GM19193 (cell line): ENCODE results near the gene FMO5.

Experiments used
- POLR2A ChIP-seq: IDR thresholded peaks from 4 replicates; pipeline ENCODE4 v1.6.1; 2011; ENCODE audit not compliant: insufficient read depth, insufficient read length; ENCODE audit errors: extremely low read depth

The FMO5 gene

DNA sequence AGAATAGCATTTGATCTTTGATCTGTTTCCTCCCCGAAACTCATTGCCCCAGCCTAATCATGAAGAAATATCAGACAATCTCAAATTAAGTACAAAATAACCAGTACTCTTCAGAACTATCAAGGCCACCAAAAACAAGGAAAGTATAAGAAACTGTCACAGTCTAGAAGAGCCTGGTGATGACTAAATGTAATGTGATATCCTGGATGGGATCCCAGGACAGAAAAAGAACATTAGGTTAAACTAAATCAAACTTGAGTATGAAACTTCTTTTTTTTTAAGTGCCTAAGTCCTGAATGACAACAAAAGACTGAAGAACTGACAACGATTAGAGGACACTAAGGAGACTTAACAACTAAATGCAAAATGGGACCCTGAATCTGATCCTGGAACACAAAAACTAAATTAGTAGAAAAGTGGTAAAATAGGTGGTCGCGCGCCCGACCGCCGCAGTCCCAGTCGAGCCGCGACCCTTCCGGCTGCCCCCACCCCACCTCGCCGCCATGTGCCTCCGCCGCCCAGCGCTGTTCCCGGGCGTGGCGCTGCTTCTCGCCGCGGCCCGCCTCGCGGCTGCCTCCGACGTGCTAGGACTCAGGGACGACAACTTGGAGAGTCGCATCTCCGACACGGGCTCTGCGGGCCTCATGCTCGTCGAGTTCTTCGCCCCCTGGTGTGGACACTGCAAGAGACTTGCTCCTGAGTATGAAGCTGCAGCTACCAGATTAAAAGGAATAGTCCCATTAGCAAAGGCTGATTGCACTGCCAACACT is 47.3 kb downstream of the FMO5 start:
- no peak for TF ChIP-seq POLR2A

DNA sequence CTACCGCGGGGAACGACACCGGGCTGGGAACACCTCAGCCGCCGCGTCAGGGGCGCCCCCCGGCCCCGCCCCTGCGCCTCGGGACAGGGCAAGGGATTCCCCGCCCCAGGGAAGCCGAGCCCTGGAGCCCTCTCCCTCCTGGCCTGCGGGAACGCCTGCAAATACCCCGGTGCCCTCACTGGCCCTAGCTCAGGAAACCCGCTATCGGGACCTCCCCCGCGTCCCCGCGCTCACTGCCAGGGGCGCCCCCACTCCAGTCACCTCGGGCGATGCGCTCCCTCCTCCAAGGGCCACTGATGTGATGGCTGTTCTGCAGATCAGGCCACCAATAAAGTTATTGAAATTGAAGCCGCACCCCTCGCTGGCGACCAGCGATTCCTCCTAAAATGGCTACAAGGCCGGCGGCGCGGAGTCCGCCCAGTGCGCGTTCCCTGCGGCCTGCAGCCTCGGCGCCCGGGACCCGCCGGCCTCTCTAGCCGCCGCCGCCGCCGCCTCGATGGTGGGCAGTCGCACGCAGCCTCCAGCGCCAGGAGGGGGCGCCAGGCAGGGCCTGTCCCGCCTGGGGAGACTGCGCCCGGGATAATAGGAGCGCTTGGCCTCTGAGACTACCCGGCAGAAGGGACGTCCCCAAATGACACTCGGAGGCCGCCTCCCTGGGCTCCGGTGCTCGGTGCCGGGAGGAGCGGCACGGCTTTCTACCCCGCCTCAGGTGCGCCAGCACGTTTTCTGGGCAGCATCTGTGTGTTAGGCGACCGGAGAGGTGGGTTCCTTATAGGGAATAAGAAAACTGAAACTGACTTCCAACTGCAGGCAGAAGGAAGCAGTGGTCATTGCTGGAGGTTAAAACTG is 52.7 kb downstream of the FMO5 start, which contains the start of gene PRKAB2:
TSS of gene PRKAB2 (minus strand) at position 303 of the 849 bp plus-strand sequence. CDS start 326 bp downstream, outside the sequence.
- TF ChIP-seq POLR2A = peak; percentile 72

DNA sequence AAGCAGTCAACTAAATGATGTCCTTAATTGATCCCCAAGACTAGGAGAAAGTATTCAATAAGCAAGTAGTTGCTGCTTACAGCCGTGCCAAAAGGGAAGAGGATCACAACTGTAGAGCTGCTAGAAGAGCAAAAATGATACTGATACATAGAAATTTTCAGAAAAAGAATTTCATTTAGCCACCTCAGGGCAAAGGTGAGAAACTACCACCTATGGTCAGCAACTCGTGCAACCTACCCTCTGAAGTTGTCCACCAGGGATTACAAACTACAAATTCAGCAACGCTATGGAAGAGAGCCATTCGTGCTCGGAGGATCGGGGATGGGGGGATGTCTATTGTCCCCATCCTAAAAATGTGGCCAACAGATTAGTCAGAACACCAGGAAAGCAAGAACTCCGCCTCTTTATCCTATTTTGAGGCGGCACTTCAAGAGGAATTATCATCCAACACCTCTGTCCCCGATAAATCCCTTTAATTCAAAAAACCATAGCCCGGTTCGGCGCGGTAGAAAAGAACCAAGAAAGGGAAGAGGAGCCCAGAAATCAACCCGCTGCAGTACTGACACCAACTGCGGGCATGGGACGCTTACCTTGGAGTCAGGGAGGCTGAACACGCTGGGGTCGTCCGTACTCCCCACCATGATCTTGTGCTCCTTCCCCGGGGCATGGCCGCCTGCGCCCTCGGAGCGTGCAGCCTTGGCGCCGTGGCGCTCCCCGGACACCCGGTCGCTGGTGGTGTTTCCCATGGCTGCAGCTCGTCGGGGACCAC is 53.6 kb downstream of the FMO5 start:
- no peak for TF ChIP-seq POLR2A

DNA sequence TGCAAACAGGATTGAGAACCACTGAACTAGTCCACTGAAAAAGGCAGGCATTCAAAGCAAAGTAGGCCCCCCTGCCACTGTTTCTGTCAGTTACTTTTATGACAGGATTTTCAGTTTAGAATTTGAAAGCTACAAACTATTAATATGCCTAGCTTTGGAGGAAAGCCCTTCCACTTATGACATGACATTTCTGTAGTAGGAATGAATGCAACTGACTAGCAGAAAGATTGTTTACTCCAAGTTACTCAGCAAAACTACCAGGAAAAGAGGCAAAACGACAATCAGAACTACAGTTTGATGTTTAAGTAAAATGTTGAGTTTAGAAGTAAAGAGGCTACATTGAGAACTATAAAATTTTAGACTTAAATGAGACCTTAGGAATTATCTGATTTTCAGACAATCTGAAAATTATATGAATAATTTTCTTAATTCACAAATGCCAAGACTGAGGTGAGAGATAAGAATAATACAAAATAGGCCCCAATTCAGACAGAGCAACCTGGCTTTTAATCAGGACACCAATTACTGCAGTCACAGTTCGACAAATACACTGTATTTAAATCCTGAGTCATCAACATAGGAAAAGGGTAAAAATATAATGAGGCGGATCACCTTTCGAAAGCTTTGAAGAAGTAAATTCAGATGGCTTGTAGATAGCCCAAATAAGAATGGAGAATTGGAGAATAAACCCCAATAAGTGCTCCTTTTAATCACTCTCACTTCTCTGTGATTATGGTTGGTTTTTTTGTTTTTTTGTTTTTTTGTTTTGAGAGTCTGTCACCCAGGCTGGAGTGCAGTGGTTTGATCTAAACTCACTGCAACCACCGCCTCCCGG is 55.1 kb downstream of the FMO5 start:
- no peak for TF ChIP-seq POLR2A

DNA sequence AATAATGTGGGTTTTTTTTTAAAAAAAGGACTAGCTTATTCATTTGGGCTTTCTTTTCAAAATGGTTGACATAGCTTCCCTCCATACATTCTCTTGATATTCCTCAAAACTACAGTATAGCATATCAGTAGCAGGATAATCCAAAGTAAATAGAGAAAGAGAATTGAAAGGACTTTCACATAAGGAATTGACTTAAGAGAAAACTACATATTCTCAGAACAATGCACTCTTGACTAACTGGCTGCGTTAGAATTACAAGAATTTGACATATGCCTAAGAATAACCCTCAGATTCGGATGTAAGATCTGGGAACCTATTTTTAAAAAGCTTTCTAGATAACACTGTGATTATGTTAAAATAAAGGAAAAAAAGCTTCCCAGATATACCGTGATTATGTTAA is 56.0 kb downstream of the FMO5 start:
- TF ChIP-seq POLR2A = no peak

DNA sequence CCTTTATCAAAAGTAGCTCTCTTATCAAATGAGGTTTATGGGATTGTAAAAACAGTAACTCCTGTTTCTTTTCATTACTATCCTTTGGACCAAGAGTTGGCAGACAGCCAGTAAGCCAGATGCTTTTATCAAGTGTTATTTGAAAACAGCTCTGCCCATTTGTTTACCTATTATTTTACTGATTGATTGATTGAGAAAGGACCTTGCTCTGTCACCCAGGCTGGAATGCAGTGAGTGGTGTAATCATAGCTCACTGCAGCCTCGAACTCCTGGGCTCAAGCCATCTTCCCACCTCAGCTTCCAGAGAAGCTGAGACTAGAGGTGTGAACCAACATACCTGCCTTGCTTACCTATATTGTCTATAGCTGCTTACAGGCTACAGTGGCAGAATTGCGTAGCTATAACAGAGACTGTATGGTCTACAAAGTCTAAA is 56.5 kb downstream of the FMO5 start:
- no peak for TF ChIP-seq POLR2A

DNA sequence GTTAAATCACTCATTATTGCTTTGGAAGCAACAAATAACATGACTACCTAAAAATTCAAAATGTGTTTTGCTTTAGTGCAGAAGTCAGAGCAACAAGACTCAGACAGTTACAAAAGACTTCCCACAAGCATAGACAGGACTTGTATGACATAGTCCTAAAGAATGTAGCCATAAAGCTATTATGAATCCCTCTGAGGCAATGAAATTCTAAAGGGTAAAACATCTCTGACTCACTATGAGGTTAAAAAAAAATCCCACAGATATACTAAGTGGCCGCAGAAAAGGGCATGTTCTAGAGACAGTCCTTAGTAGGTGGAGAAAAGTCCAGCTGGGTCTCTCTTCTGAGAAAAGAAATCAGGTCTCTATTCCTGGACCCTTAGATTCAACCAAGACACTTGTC is 57.8 kb downstream of the FMO5 start:
- TF ChIP-seq POLR2A = no peak

DNA sequence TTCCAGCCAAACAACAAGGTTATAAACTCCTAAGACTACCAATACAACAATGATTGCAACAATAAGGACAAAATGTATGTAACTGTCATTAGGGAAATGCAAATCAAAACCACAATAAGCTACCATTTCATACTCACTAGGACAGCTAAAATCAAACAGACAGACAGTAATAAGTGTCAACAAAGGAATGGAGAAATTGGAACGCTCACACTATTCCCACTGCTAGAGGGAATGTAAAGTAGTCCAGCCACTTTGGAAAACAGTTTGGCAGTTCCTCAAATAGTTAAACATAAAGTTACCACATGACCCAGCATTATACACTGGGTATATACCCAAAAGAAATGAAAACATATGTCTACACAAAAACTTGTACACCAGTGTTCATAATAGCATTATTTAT is 62.1 kb downstream of the FMO5 start:
- TF ChIP-seq POLR2A = no peak

DNA sequence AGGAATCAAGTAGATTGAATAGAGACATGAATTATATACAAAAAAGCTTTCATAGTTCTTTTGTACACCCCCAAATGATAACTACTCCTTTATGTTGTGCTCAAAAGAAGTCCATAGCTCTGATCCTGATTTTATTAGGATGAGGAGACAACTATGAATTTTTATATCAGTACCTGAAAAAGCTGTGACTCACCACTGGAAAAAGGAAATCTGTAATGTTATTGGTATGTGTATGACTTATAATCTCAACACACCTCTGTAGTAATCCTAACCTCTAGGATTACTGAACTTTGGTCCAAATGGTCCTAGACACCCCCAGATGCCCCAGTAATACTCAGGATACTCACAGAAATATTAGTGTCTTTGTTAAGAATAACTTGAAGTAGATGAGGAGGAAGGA is 63.0 kb downstream of the FMO5 start:
- TF ChIP-seq POLR2A = no peak

DNA sequence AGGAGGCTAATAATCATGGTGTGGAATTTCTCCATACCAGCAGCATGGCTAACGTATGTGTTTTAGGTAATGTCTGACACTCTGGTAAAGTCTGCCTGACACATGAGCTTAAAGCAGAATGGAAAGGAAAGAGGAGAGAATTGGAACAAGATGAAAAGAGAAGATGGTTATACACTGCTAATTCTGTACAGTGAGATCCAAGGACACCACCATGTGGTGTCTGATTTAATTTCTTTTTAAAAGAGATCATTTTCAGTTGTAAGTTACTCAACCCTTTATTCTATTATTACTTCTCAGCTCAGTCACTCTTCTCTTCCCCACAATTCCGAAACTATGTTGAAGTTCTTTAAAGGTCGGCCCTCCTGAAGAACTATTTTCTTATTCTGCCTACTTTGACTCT is 68.5 kb downstream of the FMO5 start:
- TF ChIP-seq POLR2A = no peak

DNA sequence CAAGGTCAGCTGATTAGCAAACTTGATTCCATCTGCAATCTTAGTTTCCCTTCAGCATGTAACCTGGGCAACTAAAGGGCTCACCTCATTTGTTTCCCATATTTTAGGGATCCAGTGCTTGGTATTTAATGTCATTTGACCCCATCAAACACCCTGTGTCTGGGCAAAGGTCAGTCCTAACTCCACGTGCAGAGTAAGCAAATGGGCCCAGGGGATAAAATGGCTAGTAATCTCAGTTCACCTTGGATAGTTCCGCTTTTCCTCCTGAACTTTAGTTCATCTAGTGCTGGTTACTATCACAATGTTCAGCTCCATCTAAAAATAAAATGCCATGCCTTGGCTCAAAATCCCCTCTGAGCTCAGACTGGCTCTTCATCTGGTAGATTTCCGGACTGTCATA is 72.4 kb downstream of the FMO5 start:
- TF ChIP-seq POLR2A = no peak

DNA sequence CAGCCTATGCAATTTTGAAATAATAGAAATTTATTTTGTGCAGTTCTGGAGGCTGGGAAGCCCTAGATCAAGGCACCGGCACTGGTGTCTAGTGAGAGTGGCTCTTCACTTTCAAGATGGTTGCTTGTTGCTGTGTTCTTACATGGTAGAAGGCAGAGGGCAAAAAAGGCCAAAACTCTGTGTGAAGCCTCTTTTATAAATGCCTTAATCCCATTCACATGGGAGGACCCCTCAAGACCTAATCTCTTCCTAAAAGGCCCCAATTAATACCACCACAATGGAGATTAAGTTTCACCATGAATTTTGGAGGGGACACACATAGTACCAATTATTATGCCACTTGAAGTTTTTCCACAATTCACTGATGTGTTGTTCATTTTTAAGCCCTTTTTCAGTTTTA is 73.9 kb downstream of the FMO5 start:
- TF ChIP-seq POLR2A = no peak

DNA sequence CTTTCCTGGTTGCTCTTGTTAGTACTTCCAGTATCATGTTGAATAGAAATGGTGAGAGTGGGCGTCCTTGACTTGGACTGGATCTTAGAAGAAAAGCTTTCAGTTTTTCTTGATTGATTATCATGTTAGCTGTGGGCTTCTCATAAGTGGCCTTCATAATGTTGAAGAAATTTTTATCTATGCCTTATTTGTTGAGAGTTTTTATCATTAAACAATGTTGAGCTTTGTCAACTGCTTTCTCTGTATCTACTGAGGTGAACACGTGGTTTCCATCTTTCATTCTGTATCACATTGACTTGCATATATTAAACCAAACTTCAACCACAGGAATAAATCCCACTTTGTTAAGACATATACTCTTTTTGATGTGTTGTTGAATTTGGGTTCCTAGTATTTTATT is 82.3 kb downstream of the FMO5 start:
- TF ChIP-seq POLR2A = no peak
